GM12872 (cell line): ENCODE measurements around the gene FXN.

Experiments
- CTCF ChIP-seq: IDR thresholded peaks from 3 replicates; pipeline ENCODE4 v1.5.1; 2011; ENCODE audit warnings: low read depth, mild to moderate bottlenecking, low read length, moderate library complexity; ENCODE audit not compliant: insufficient read depth

Gene FXN

GRCh38 chr9:69109152-69109551 lies 73.6 kb downstream of the FXN start:
- no peak for TF ChIP-seq CTCF

- TF ChIP-seq CTCF: no peak
Observed at GRCh38 chr9:69115621-69116020, 80.1 kb downstream of the FXN start.

DNA sequence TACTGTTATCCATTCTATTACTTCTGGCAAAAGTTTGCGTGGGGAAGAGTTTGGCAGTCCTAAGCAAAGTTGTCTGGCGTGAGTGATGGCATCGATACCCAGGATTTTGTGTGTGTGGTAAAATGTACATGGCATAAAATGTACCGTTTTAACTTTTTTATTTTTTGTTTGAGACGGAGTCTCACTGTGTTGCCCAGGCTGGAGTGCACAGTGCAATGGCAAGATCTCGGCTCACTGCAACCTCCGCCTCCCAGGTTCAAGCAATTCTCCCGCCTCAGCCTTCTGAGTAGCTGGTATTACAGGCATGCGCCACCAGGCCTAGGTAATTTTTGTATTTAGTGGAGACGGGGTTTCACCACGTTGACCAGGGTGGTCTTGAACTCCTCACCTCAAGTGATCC lies 83.1 kb downstream of the FXN start:
- no peak for TF ChIP-seq CTCF

- no peak for TF ChIP-seq CTCF
Observed at GRCh38 chr9:69120380-69121154, 85.0 kb downstream of the FXN start.

DNA sequence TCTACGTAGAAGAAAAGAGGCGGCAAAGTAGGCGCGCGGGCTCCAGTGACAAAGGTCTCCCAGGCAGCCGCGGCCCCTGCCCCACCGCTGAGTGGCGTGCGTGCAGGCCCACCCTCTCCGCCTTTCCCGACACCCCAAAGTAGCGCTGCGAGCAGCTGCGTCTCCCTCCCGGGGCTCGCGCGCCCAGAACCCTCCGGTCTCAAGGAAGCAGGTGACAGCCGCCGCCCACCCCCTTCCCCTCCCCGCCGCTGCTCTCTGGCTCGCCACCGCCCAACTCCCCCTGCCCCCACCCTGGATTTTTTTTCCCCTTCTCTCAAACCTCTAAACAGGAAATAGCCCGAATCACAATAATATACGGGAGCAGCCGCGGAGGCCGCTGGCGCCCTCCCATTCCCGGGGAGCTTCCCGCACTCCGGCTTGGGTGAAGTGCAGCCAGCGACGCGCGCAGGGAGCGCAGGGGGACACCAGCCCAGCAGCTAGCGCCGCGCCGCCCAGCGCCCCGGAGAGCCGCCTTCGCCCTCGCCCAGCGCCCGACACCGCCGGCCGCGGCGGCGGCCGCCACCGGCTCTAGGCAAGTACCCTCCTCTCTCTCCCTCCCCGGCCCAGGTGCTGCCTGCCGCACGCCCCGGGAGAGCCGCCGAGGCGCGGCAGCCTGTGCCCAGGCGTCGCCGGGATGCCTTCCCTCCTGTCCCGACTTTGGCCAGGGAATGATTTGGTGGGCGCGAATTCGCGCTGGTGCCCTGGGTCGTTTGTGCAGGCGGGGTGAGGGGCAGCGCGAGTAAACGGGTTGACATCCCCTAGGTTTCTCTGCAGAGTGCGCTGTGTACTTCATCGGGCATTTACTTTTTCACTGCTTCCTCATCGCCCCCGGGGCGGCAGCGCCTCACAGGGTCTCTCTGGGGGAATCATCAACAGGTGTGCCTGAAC lies 85.9 kb downstream of the FXN start:
- peak; percentile 29; the same call in 1 of the 3 replicates for TF ChIP-seq CTCF

DNA sequence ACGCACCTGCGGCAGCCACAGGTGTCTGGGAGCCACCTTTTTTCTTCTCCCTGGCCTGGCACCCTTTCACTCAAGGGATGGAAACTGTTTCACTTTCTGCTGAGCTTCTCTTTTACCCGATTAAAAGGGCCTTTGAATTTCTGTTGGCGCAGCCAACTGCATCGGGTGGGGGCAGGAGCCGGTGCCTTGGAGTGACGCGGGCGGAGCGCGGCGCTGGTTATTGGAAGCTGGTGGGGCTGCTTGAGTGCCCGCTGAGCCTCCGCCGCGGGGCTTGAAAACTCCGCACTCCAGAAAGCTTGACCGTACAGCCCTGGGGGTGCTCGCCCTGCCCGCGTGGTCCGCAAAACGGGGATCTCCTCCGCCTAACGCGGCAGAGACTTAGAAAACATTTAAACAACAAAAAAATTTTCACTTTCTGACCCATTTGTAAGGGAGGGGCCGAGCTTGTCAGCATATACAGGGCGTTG lies 86.6 kb downstream of the FXN start:
- TF ChIP-seq CTCF: no peak

- TF ChIP-seq CTCF: no peak
Observed at GRCh38 chr9:69122549-69123141, 87.1 kb downstream of the FXN start.
